NCI-H748 treated with DMSO at 0.1 percent for 48 hours (cell line): ENCODE data around the gene NR2F1-AS1.
"Not testable (repeated sequence)": the region's sequence is repeated elsewhere in the genome, so short reads cannot be mapped to it uniquely, and the experiment has no call there.

Experiments used
- DNase-seq: peaks from one replicate; lab custom pipeline; 2025; lab: John Stamatoyannopoulos, UW

NR2F1-AS1 gene

DNA sequence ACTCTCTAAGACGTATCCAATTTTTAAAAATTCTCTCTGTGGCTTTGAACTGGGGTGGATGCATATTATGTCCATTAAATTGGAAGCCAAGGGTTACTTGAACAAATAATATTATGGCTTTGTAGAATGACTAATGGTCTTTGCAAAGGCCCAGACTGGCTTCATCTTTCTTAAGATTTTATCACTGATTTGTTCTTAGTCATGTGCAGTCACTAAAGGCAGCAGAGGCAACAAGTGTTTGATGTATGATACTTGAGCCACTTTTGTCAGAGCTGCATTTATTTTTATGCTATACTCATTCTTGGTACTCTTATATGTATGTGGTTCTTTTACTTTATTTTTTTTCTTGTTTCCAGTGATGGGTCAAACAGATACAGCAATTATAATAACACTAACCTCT lies 152.2 kb downstream of the NR2F1-AS1 start:
- DNase-seq = no peak

DNA sequence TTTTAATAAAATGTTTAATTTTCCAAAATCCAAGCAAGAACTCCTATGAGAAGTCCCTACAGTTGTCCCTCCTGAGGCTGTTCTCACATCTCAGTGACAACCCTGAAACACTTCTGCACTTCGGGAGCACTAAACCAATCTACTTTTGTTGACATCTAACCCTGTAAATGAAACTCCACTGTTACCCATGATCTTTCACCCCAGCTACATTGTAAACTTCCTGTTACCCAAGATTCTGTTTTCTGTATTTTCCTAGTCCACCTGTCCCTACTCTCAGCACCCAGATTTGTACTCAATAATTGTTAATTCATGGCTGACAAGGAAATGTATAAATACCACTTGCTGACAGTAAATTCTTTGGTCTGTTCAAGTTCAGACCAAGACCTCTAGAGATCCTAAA lies 153.7 kb downstream of the NR2F1-AS1 start:
- no peak for DNase-seq

DNA sequence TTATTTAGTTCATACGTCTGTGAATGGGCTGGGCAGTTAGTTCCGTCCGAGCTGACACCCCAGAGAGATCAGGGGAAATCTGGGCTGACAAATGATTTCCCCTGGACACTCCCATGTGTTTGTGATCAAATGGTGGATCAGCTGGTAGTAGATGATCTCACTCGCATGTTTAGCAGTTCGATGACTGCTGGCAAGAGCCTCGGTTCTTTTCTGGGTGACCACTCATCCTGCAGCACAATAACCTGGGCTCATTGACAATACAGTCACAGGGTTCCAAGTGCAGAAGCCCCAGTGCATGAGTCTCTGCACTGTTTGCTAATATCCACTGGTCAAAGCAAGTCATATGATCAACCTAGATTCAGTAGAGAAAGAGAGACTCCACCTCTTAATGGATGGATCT lies 155.9 kb downstream of the NR2F1-AS1 start:
- DNase-seq = no peak

DNA sequence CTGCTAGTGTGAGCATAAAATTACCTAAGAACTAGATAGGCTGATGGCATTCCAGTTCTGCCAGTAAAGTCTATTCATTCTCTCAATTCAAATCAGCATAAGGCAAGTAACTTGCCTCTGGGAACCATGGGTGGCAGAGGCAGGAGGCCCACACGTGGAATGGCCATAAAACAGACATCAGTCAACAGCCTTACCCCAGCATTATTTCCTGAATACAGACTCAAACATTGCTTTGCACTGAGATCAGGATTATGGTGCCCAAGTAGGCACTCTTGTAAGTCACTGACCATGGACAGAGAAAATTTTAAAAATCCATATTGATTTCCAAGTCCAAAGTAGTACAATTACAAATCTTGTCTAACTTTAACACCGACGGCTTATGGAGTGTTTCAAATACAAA lies 157.7 kb downstream of the NR2F1-AS1 start:
- no peak for DNase-seq

DNA sequence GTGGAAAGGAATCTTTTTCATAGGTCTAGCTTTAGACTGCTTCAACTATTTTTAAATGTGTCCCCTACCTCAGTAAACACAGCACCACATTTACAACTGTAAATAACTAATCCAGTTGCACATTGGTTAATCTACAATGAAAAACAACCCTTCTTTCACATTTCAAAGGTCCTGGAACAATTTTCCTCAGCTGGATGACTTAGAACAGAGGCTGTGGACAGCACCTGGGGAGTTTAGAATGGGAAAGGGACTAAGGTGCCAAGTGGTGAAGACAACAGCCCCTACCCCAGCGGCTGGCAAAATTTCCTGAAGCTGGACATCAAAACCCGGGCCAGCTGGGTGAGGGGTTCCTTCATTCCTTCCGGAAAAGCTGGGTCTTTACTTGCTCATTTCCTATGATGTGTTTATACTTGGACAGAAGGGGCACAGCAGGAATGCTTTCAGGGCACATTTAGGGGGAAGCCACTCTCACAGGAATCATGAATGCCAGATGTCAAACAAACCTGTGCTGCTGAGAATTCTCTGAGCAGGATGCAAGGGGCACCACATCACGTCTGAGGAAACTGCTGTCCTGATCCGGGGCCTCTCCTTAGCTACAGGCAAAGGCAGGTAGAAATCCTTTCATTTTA lies 158.3 kb downstream of the NR2F1-AS1 start:
- no peak for DNase-seq

DNA sequence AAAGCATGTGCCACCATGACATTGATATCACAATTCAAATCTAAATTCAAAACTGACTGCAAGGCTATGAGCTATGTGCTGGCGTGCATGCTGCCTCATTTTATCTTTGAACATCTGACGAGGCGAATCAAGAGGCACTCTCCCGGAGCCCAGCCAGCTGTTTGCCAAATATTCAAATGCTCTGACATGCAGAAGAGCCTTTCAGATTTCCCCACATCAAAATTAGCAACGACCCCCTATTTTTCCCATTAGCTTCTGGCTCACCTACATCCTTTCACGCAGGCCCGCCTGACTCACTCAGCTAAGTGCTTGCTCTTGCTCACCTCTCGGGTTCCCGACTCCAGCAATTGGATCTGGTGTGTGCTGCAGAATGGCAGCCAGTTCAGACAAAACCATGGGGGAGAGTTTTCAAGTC lies 159.0 kb downstream of the NR2F1-AS1 start:
- no peak for DNase-seq

DNA sequence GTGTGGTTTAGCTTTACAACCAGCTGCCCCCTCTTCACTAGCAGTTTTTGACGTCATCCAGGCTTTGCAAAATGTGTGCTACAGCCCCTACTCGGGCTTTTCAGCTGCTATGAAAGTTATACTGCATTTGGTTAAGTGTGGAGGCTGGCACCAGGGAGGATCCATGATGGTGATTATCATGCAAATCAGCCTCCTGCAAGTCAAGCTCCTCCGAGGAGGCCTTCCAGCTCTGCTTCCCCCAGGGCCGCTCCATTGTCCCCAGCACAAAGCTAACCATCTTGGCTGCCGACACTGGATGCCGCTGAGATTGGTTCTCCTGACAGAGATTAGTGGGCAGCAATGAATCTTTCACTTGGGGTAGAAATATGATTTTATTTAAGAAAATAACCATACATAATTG lies 159.6 kb downstream of the NR2F1-AS1 start:
- DNase-seq = no peak

DNA sequence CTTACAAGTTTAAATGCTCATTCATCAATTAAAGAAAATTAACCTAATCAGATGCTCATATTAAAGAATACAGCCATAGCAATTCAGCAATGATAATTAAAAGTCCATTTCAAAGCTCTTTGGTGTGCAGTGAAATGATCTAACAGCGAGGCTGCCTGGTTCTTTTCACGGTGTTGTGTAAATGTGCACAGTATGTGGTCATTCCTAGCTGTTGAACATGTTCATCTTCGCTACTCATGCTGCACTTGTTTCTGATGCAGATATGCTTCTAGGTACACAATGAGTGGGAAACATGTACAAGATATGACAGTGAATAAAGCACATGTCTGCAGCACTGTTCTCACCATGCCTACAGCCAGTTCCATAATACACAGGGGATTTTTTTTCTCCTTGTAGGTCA lies 163.5 kb downstream of the NR2F1-AS1 start:
- no peak for DNase-seq

DNA sequence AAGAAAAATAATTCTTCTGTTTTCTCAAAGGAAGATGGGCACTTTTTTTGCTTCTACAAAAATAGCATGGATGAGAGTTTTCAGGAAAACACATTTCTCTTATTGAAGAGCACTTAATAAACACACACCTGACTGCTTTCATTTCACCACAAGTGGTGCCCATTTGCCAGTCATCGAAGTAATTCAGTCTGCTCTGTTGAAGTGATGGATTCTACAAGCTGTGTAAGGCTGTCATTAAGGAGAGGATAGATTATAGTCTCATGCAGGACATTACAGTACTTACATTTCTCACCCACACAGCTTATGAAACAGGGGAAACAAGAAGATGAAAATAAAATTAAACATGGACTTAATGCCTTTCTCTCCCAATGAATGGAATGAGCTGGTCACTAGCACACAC lies 165.2 kb downstream of the NR2F1-AS1 start:
- DNase-seq = no peak

DNA sequence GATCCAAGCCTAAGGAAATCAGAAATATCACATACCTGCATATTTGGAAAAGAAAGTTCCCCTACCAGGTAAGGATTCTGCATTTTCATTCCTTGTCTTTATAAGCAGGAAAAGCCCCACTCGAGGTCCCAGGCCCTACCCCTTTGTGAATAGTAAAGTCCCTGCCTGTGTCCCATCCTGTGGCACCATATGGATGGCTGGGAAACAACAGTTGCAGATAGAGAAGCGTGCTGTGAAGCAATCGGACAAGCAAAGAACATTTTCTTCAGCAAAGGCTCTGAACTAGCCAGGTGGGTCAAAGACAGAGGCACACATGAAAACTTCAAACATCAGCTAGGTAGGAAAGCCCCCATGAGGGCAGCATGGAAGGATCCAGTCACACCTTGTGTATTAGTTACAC lies 169.3 kb downstream of the NR2F1-AS1 start:
- DNase-seq = no peak

DNA sequence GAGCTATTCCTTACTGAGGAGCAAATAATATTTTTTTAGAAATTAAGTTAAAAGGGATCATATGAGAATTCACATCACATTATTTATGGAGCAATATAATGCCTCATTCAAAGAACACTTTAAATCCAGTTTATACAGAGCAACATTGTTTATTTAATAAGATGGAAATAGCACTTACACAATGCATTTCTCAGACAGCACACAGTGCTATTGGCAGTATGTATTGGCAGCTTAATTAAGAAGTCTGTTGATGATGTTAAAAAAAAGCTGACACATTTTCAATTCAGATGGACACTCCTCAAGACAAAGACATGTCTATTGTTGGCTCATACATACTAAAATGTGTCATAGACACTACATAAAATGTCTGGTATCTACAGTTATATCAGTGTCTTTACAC lies 171.3 kb downstream of the NR2F1-AS1 start:
- DNase-seq = no peak

DNA sequence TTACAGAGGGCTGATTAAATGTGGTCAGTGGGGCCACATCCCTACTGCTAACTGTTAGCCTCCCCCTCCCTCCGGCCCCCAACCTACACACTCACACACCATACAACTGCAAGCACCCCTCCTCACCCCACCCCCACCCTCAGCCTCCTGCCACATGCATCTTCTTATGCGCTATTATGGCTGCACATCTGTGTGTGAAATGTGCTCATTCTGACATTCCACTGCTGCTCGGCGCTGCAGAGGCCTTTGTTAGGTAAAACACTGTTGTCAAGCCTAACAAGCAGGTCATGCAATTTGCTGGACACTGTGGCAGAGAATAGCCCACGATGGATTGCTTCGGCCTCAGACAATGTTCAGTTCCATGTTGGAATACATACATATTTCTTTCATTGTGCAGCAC lies 173.6 kb downstream of the NR2F1-AS1 start:
- no peak for DNase-seq

DNA sequence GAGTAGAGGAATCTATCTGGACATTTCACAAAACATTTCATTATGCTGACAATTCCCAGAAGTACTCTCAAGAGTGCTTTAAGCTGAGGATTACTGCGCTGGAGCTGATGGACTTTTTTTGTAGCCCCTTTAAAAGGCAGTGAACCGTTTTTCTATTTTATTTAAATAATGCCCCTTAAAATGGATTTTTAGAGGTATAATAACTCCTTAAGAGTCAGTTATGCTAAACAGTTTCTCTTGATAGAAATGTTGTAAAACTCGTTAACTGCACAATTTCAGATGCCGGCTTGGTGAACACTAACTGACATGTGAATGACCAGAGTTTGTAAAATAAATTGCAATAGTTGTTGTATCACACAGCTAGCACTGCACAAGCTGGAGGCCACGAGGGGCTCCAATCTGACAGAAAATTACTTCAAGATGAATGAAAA lies 174.0 kb downstream of the NR2F1-AS1 start:
- no peak for DNase-seq

DNA sequence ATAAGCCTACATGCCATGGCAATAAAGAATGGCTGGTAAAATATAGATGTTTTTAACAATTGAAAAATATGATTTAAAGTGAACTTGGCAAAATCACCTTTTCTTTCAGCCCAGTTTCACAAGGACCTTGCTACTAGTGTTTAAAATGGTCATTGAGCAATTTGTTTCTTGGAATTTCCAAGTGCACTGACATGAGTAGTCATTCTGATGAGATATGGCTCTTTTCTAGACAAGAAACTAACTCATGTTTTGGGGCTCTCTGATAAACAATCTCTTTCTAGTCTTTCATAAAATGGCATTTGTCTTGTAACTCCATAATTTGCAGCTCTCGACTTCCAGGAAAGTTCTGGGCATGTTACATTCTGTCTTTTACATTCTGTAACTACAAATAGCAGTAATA lies 176.8 kb downstream of the NR2F1-AS1 start:
- DNase-seq = no peak

DNA sequence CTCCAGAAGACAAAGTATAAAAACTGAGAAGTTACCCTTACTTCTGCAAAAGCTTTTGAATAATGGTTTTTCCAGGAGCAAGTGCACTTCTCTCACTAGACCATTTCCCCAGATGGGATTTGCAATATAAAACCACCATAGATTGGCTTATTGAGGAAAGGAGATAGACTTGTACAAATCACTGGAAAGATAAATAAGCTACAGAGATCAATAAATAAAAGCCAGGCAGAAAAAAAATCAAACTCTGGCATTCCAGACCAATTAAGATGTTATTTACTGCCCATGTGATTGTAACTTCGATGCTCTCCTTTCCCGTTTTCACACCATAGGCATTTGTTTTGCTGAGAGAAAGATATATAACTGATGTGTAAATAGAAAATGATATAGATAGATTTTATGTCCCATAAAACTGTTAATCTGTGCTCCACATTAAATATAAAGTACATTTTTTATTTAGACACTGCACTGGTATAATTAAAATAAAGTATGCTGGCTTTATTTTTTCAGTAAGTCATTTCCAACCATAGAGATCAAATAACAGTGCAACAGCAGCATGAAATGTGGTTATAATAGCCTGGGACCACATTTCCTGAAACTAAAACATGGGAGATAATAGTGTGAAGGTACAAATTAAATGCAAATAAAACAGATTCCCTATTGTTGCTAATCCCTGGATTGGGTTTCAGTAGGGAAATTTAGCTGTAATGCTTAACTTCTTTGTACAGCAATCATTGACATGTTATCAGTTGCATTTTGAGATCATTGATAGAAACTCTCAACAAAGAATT lies 177.7 kb downstream of the NR2F1-AS1 start:
- peak; percentile 57 for DNase-seq

DNA sequence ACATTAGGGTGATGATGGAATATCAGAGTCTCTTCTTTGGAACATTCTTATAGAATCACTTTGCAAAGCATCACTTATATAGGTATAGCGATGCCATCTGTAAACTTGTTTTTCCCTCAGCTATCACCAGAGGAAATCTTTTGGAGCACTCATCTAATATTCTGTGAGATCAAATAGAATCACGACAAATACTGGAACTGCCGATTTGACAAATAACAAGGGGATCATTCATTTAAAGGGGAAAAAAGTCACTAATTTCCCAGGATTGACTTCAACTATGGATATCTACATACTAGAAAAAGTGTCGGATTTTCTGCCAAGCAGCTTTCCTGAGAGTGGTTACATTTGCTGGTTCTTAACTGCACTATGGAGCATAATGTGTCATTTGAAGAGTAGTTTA lies 178.6 kb downstream of the NR2F1-AS1 start:
- no peak for DNase-seq

DNA sequence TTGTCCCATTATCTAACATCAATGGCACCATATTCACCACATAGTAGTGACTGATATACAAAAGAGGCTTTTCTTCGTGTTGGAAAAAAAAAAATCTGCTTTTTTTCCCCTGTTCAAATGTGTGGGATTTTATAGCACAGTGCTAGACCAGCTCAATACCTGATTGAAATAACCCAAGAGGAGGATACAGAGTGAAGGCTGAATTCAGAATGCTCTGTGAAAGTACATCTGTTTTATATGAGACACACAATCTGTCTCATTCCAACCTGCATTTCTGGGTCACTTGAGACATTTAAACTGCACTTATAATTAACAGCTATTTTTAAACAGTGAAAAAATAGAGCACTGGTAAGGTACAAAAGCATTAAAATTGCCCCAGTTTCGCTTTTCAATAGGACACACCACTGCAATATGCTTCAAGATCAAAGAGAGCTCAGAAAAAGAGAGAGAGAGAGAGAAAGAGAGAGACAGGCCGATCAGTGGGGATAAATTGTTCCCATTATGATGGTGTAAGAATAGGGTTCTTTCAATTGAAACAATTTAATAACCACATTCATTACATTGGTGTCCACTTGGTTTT lies 179.3 kb downstream of the NR2F1-AS1 start:
- no peak for DNase-seq

DNA sequence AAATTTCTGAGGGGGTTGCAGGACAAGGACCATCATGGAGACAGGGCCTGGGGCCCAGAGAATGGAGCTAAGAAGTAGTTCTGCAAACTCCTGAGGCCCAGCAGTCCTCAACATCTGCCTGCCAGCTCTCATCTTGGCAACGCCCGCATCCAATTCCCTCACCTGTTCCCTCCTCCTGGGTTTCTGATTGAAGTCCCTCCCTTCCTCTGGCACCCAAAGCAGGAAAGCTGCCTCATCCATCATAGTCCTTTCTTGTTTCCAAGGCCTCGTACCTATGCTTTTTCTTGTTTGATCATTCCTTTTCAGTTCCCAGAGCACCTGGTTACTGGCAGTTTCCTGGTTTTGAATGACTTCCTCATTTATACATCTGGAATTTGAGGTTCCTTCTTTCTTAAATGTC lies 181.3 kb downstream of the NR2F1-AS1 start:
- no peak for DNase-seq

DNA sequence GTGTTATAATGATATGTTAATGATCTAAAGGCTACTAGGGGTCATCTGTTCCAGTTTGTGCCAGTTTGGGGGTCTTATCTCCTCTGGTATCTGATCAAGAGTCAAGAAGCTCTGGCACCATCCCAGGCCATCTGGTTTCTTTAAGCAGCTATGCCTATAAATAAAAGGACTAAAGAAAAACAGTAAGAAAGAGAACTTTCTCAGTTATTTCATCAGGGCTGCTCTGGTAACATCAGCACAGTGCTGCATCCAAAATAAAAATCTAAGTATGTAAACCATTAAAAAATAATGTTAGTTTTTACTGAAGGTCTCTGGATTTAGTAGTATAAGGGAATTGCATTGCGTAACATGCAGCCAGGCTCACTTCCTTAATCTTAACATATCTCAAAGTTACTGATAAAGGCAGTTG lies 185.0 kb downstream of the NR2F1-AS1 start:
- DNase-seq = no peak

DNA sequence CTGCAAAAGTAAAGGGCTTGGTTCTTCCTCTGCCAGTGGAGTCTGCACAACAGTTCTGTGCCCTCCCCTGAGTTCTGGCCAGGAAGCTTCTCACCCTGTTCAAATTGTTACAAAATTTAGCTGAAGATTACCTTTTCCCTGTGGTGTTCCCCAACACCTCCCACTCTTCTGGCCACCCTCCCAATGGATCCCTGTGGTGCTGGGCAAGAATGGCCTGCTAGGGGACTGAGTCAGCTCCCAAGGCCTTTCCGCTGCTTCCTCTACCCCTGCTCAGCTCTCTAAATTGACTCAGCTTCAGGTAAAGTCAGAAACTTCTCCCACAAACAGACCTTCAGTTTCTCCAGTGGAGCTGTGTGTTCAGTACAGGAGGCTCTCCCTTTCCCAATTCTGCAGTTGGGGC lies 186.0 kb downstream of the NR2F1-AS1 start:
- DNase-seq = no peak

DNA sequence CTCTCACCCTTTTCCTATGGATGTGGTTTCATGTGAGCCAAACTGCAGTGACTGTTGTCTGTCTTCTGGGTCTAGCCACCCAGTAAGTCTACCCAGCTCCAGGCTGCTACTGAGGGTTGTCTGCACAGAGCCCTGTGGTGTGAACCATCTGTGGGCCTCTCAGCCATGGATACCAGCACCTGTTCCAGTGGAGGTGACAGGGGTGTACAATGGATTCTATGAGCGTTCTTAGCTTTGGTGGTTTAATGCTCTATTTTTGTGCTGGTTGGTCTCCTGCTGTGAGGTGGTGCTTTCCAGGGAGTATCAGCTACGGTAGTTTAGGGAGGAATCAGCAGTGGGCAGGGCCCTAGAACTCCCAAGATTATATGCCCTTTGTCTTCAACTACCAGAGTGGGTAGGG lies 186.7 kb downstream of the NR2F1-AS1 start:
- DNase-seq = no peak

DNA sequence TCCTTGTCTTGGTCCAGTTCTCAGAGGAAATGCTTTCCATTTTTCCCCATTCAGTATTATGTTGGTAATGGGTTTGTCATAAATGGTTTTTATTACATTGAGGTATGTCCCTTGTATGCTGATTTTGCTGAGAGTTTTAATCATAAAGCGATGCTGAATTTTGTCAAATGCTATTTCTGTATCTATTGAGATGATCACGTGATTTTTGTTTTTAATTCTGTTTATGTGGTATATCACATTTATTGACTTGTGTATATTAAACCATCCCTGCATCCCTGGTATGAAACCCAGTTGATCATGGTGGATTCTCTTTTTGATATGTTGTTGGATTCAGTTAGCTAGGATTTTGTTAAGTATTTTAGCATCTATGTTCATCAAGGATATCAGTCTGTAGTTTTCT lies 189.8 kb downstream of the NR2F1-AS1 start:
- not testable (repeated sequence) for DNase-seq

DNA sequence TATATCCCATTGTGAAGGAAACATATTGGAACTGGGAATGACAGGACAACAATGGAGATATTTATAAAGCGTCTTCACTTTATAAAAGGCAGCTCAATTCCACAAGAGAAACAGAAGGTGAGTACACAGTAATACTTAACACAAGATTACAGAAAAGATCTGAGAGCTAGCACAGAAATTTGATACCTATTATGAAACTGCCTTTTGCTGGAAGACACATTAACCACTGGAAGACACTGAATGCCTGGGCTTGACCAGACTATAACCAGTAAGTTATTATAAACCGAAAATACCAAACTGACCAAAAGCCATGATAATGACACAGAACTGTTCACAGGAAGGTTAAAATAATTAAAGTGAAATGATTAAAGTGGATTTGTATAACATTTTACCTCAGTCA lies 195.4 kb downstream of the NR2F1-AS1 start:
- no peak for DNase-seq

DNA sequence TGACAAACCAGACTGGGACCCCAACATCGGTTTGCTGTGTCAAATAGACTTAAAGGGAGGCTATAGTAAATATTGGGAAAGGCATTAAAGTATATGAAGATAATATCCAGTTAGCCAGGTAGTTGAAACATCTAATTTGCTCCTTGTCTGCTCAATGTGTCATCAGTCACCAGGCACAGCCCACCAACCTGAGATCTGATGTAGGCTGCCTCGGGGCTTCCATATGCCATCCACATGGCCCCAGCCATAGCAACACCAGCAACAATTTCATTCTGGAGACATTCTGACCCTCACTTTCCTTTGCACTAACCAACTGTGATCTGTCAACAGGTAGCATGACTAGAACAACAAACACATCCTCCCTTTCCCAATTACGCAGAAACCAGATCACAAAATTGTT lies 196.0 kb downstream of the NR2F1-AS1 start:
- no peak for DNase-seq
